Spleen (tissue), 7 donors: Measurements from ENCODE around the gene SUN2.

ENCODE experiments used
- CTCF ChIP-seq, 11 experiments: fragments of 200-600 bp in 7 of 11; fragments of 450-650 bp in 4 of 11; sonication (generic) in 4 of 11; IDR thresholded peaks in 8 of 11; conservative IDR thresholded peaks in 3 of 11; 1 replicate in 7 of 11; 2 replicates in 4 of 11; pipeline versions ENCODE4 v1.4.0 to v1.8.0; 2016 to 2021; ENCODE audit warnings: antibody characterized with exemption in 11 of 11, inconsistent platforms in 4 of 11, mild to moderate bottlenecking in 1 of 11
- POLR2A ChIP-seq, 3 donors: fragments of 450-650 bp; IDR thresholded peaks; one replicate each; pipeline ENCODE4 v1.5.1; 2017; ENCODE audit warnings: antibody characterized with exemption in 3 of 3, mild to moderate bottlenecking in 1 of 3
- donor health status: DM: no; HTN: no; CAD: no; lungs with moderate emphysema.
- donor health status: DM: no; HTN: no; CAD: no.
- donor health status: DM: no; HTN: no; CAD: no.

GRCh38 chr22:38689651-38690050 lies 66.1 kb downstream of the SUN2 start:
- no peak for TF ChIP-seq CTCF (IDR thresholded peaks at IDR 0.05 in 8 of 11, conservative IDR thresholded peaks at IDR 0.05 in 3 of 11)
- TF ChIP-seq POLR2A (IDR thresholded peaks at IDR 0.05): no peak
